WERI-Rb-1 (cell line): ENCODE measurements around the gene LOXHD1.

Experiments used
- DNase-seq: peaks from one replicate; pipeline ENCODE4 v3.0.0-alpha.2; 2020
- H3K27ac ChIP-seq: fragments of 250-450 bp; sonication (Bioruptor Pico); 2 replicates; pipeline ENCODE4 v1.5.1; 2020; ENCODE audit warnings: mild to moderate bottlenecking, moderate library complexity
- H3K27me3 ChIP-seq: fragments of 250-450 bp; sonication (Bioruptor Pico); 2 replicates; pipeline ENCODE4 v1.5.1; 2021; ENCODE audit warnings: mild to moderate bottlenecking, low read depth, moderate library complexity; ENCODE audit not compliant: insufficient read depth, severe bottlenecking
- H3K36me3 ChIP-seq: fragments of 250-450 bp; sonication (Bioruptor Pico); 2 replicates; pipeline ENCODE4 v1.5.1; 2020; ENCODE audit warnings: mild to moderate bottlenecking, moderate library complexity
- H3K4me3 ChIP-seq: 2 replicates; pipeline ENCODE4 v1.5.1; 2011; ENCODE audit warnings: low read depth, mild to moderate bottlenecking, control low read depth, low read length
- H3K9me3 ChIP-seq: fragments of 250-450 bp; sonication (Bioruptor Pico); 2 replicates; pipeline ENCODE4 v1.5.1; 2021; ENCODE audit warnings: mild to moderate bottlenecking, moderate library complexity; ENCODE audit not compliant: severe bottlenecking
- CTCF ChIP-seq: IDR thresholded peaks from 2 replicates; pipeline ENCODE4 v1.5.1; 2011; ENCODE audit warnings: low read depth, mild to moderate bottlenecking, control low read depth, inconsistent platforms, low read length

The LOXHD1 gene

GRCh38 chr18:46657115-46657955, at the start of gene LOXHD1:
Gene LOXHD1, minus strand, starts transcription at chr18:46657220. Its CDS starts 187 bp downstream, at chr18:46657033.
- H3K36me3 ChIP-seq = no peaks in the 10 kb centered on the region
- no peak within 1 kb of the TSS for H3K27ac ChIP-seq
- DNase-seq = no peak
- H3K4me3 ChIP-seq = no peak within 1 kb of the TSS
- no peaks in the 10 kb centered on the region for H3K9me3 ChIP-seq
- TF ChIP-seq CTCF = no peak
- H3K27me3 ChIP-seq = no peaks in the 10 kb centered on the region

DNA sequence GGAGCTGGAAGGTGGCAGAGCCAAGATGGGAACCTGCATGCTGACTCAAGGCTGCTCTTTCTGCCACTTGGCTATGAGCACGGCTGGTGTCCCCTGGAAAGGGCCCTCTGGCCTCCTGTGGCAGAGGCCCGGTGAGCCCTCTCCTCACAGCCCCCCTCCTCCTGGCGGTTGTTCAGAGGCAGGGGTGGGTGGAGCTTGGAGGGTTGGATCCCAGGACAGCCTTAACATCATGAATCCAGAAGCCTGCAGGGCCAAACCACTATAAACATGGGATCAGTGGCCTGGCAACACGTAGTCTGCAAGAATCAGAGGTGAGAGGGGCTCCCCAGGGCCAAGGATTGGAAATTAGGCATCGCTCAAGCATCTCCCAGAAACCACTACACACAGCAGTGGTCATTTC, 48.5 kb upstream of the LOXHD1 start:
- H3K27me3 ChIP-seq = no peaks in the 10 kb centered on the region
- peak; percentile 32 for DNase-seq
- no peak overlapping the region for H3K27ac ChIP-seq
- H3K36me3 ChIP-seq = no peaks in the 10 kb centered on the region
- TF ChIP-seq CTCF = no peak
- H3K4me3 ChIP-seq = no peak overlapping the region
- H3K9me3 ChIP-seq = no peaks in the 10 kb centered on the region

DNA sequence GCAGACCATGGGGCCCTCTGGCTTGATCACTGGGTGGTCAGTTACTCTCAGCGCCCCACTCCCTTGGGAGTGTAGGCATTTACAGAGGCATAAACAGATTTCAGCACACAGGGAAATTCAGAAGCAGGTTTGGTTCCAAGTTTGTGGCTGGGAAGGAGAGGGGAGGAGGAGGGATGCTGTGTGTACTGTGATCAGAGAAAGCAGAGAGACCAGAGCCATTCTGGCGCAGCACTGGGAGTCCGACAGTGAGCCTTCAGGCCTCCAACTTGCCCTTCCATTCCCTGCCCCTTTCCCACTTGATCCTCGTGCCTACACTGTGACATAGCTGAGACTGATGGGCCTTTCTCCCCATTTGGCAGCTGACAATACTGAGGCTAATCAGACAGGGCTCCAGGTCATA, 47.8 kb upstream of the LOXHD1 start:
- H3K27ac ChIP-seq = no peak overlapping the region
- no peak for DNase-seq
- H3K27me3 ChIP-seq = no peaks in the 10 kb centered on the region
- H3K4me3 ChIP-seq = no peak overlapping the region
- H3K36me3 ChIP-seq = no peaks in the 10 kb centered on the region
- no peaks in the 10 kb centered on the region for H3K9me3 ChIP-seq
- TF ChIP-seq CTCF = no peak

- H3K27me3 ChIP-seq = no peaks in the 10 kb centered on the region
- no peak overlapping the region for H3K27ac ChIP-seq
- no peak for TF ChIP-seq CTCF
- H3K9me3 ChIP-seq = no peaks in the 10 kb centered on the region
- DNase-seq = no peak
- H3K4me3 ChIP-seq = no peak overlapping the region
- H3K36me3 ChIP-seq = no peaks in the 10 kb centered on the region
Observed at GRCh38 chr18:46704189-46704588, 47.2 kb upstream of the LOXHD1 start.

- H3K27me3 ChIP-seq = no peaks in the 10 kb centered on the region
- H3K9me3 ChIP-seq = no peaks in the 10 kb centered on the region
- no peak for TF ChIP-seq CTCF
- no peak overlapping the region for H3K4me3 ChIP-seq
- H3K36me3 ChIP-seq = no peaks in the 10 kb centered on the region
- H3K27ac ChIP-seq = no peak overlapping the region
- no peak for DNase-seq
Observed at GRCh38 chr18:46702471-46702870, 45.5 kb upstream of the LOXHD1 start.
